Measurements from ENCODE around the gene BCL11B. TPM values are rescaled to one million over a fixed set of nuclear protein-coding genes. Genes with fewer than 3 reads are reported as not detected.

The BCL11B gene
- total and polyA plus RNA-seq, 2 experiments from 2014 or later, result 0.28 to 3.2 TPM

GRCh38 chr14:99127651-99128167 lies 144.3 kb downstream of the BCL11B start:
- H3K36me3 ChIP-seq (replicated peaks; ENCODE audit: insufficient read depth, low read depth), result no peaks in the 10 kb centered on the region
- no peak overlapping the region for H2AFZ ChIP-seq
- no peaks in the 10 kb centered on the region for H3K79me2 ChIP-seq
- no peak overlapping the region for H3K27ac ChIP-seq
- DNase-seq (ENCODE audit: low spot score), result peak; percentile 50
- H3K4me1 ChIP-seq (ENCODE audit: insufficient read depth), result no peaks in the 10 kb centered on the region
- 39% methylated on average over 9 of the region's 9 CpGs for WGBS (ENCODE audit: low lambda C conversion rate, missing lambda C conversion rate)
- H3K4me2 ChIP-seq, result no peak overlapping the region
- no peaks in the 10 kb centered on the region for H3K9me3 ChIP-seq (ENCODE audit: low read depth)
- no peaks in the 10 kb centered on the region for H4K20me1 ChIP-seq (ENCODE audit: insufficient read depth, poor library complexity, severe bottlenecking)
- H3K4me3 ChIP-seq, result no peak overlapping the region
- no peaks in the 10 kb centered on the region for H3K27me3 ChIP-seq
- TF ChIP-seq EZH2 (IDR thresholded peaks at IDR 0.05; ENCODE audit: borderline replicate concordance) (no peak), EZH2phosphoT487 (IDR thresholded peaks at IDR 0.05; ENCODE audit: low read depth, severe bottlenecking, unreplicated experiment) (no peak), CTCF (IDR thresholded peaks at IDR 0.05; ENCODE audit: poor library complexity) (no peak)
- no peaks in the 10 kb centered on the region for H3K9me2 ChIP-seq (replicated peaks; ENCODE audit: insufficient read depth)

- Histone ChIP-seq H4K20me1 (ENCODE audit: insufficient read depth, poor library complexity, severe bottlenecking) (no peaks in the 10 kb centered on the region), H3K4me3 (no peak overlapping the region), H3K4me2 (no peak overlapping the region), H3K79me2 (no peaks in the 10 kb centered on the region), H3K4me1 (ENCODE audit: insufficient read depth) (no peaks in the 10 kb centered on the region), H3K27ac (no peak overlapping the region), H3K9me3 (ENCODE audit: low read depth) (no peaks in the 10 kb centered on the region), H3K36me3 (replicated peaks; ENCODE audit: insufficient read depth, low read depth) (no peaks in the 10 kb centered on the region), H3K9me2 (replicated peaks; ENCODE audit: insufficient read depth) (no peaks in the 10 kb centered on the region), H3K27me3 (no peaks in the 10 kb centered on the region), H2AFZ (no peak overlapping the region)
- 86% methylated on average over 4 of the region's 4 CpGs for WGBS (ENCODE audit: low lambda C conversion rate, missing lambda C conversion rate)
- DNase-seq (ENCODE audit: low spot score), result no peak
- TF ChIP-seq EZH2 (IDR thresholded peaks at IDR 0.05; ENCODE audit: borderline replicate concordance), result no peak
Observed at GRCh38 chr14:99125616-99126431, 146.2 kb downstream of the BCL11B start.

GRCh38 chr14:99125113-99125512 lies 146.9 kb downstream of the BCL11B start:
- TF ChIP-seq EZH2 (IDR thresholded peaks at IDR 0.05; ENCODE audit: borderline replicate concordance) (no peak), CTCF (IDR thresholded peaks at IDR 0.05; ENCODE audit: poor library complexity) (no peak), EZH2phosphoT487 (IDR thresholded peaks at IDR 0.05; ENCODE audit: low read depth, severe bottlenecking, unreplicated experiment) (no peak)
- no peaks in the 10 kb centered on the region for H3K27me3 ChIP-seq
- DNase-seq (ENCODE audit: low spot score), result no peak

GRCh38 chr14:99124482-99125105 lies 147.4 kb downstream of the BCL11B start:
- no peak overlapping the region for H3K27ac ChIP-seq
- H3K9me2 ChIP-seq (replicated peaks; ENCODE audit: insufficient read depth), result no peaks in the 10 kb centered on the region
- H3K36me3 ChIP-seq (replicated peaks; ENCODE audit: insufficient read depth, low read depth), result no peaks in the 10 kb centered on the region
- H2AFZ ChIP-seq, result no peak overlapping the region
- no peaks in the 10 kb centered on the region for H3K4me1 ChIP-seq (ENCODE audit: insufficient read depth)
- H3K27me3 ChIP-seq, result no peaks in the 10 kb centered on the region
- no peak overlapping the region for H3K4me2 ChIP-seq
- no peak for TF ChIP-seq EZH2 (IDR thresholded peaks at IDR 0.05; ENCODE audit: borderline replicate concordance)
- TF ChIP-seq CTCF (IDR thresholded peaks at IDR 0.05; ENCODE audit: poor library complexity), result no peak
- TF ChIP-seq EZH2phosphoT487 (IDR thresholded peaks at IDR 0.05; ENCODE audit: low read depth, severe bottlenecking, unreplicated experiment), result no peak
- no peak overlapping the region for H3K4me3 ChIP-seq
- H4K20me1 ChIP-seq (ENCODE audit: insufficient read depth, poor library complexity, severe bottlenecking), result no peaks in the 10 kb centered on the region
- no peak for DNase-seq (ENCODE audit: low spot score)
- no peaks in the 10 kb centered on the region for H3K9me3 ChIP-seq (ENCODE audit: low read depth)
- WGBS (ENCODE audit: low lambda C conversion rate, missing lambda C conversion rate), result 94% methylated on average over 10 of the region's 10 CpGs
- H3K79me2 ChIP-seq, result no peaks in the 10 kb centered on the region

More at GRCh38 chr14:99125113-99125512, 146.9 kb downstream of the BCL11B start:
- Histone ChIP-seq H3K9me3 (ENCODE audit: low read depth) (no peaks in the 10 kb centered on the region), H3K9me2 (replicated peaks; ENCODE audit: insufficient read depth) (no peaks in the 10 kb centered on the region), H2AFZ (no peak overlapping the region), H3K4me2 (no peak overlapping the region), H3K79me2 (no peaks in the 10 kb centered on the region), H3K4me3 (no peak overlapping the region), H3K4me1 (ENCODE audit: insufficient read depth) (no peaks in the 10 kb centered on the region), H3K27ac (no peak overlapping the region), H3K36me3 (replicated peaks; ENCODE audit: insufficient read depth, low read depth) (no peaks in the 10 kb centered on the region), H4K20me1 (ENCODE audit: insufficient read depth, poor library complexity, severe bottlenecking) (no peaks in the 10 kb centered on the region)
- 91% methylated on average over 10 of the region's 10 CpGs for WGBS (ENCODE audit: low lambda C conversion rate, missing lambda C conversion rate)
